ENCODE measurements around the gene ACTL7A. TPM values are rescaled to one million over a fixed set of nuclear protein-coding genes. Genes with fewer than 3 reads are reported as not detected.

The ACTL7A gene, protein sequence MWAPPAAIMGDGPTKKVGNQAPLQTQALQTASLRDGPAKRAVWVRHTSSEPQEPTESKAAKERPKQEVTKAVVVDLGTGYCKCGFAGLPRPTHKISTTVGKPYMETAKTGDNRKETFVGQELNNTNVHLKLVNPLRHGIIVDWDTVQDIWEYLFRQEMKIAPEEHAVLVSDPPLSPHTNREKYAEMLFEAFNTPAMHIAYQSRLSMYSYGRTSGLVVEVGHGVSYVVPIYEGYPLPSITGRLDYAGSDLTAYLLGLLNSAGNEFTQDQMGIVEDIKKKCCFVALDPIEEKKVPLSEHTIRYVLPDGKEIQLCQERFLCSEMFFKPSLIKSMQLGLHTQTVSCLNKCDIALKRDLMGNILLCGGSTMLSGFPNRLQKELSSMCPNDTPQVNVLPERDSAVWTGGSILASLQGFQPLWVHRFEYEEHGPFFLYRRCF
- total RNA-seq (not detected), polyA plus RNA-seq (under 1 TPM in 1 of 2 donors, not detected in 1; 0.10 TPM)

DNA sequence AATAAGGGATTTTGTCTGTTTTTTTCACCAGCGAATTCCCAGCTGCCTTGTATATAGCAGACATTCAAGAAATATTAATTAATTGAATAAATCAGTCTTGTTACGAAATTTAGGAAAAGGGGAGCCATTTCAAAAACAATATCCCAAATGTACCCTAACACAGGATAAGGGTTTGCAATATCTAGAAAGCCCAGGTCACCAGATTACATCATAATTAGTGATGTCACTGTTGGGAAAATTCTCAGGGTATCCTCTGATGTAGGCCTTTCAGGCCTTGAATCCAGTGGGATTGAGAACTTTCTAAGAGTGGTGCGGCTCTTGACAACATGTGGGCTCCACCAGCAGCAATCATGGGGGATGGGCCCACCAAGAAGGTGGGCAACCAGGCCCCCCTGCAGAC, at the start of gene ACTL7A:
Gene ACTL7A (plus strand): TSS at position 270 of the 400 bp plus-strand sequence. CDS start 57 bp downstream, at position 327.
- Histone ChIP-seq H3K9ac (ENCODE audit: low read depth in 1 of 2, low read length in 2 of 2) (no peak within 1 kb of the TSS), H3K27me3 (ENCODE audit: control insufficient read depth in 4 of 4, insufficient read depth in 4 of 4, low read length in 3 of 4) (no peaks in the 10 kb centered on the region), H3K36me3 (ENCODE audit: control insufficient read depth in 4 of 4, insufficient read depth in 3 of 4, low read depth in 1 of 4, low read length in 3 of 4) (no peaks in the 10 kb centered on the region), H3K9me3 (ENCODE audit: control insufficient read depth in 4 of 4, low read length in 3 of 4) (no peaks in the 10 kb centered on the region), H3K27ac (ENCODE audit: low read depth in 1 of 2, low read length in 2 of 2) (no peak within 1 kb of the TSS), H3K4me1 (ENCODE audit: control insufficient read depth in 4 of 4, insufficient read depth in 4 of 4, low read length in 3 of 4) (no peaks in the 10 kb centered on the region), H3K4me3 (ENCODE audit: low read depth in 1 of 3, low read length in 3 of 3) (no peak within 1 kb of the TSS)
- no peak for TF ChIP-seq FOXA1 (IDR thresholded peaks at IDR 0.05)
- TF ChIP-seq, protein P1, sequence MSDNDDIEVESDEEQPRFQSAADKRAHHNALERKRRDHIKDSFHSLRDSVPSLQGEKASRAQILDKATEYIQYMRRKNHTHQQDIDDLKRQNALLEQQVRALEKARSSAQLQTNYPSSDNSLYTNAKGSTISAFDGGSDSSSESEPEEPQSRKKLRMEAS (IDR thresholded peaks at IDR 0.05), result no peak
- DNase-seq (ENCODE audit: low spot score), result no peak
- WGBS, result 97% methylated on average over 3 of the region's 3 CpGs

DNA sequence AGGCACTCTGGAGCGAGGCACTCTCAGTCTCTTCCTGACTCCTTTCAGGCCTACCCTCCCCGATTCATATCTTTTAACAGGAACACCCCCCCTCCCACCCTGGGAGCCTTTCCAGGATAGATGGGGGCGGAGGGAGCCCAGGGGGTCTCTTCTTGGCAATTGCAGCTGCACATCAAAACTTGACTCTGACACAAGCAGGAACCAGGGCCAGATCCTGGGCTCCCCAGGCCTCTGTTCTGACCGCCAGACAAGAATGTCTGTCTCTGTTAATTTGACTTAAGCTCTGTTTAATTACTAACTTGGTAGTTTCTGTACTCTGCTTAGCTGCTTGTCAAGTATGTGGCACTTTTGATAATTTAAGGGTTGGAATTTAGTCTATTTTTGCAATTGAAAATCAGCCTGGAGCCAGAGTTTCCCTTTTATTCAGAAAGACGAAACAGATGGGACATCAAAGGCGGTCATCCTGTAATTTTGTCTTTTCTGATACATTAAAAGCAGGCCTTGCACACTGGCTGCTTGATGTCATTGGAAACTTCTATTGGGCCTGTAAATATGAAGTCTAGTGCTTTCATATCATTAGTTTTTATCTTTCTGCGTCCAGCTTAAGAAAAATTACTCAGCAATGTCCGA, 49.6 kb upstream of the ACTL7A start:
- no peaks in the 10 kb centered on the region for H3K27me3 ChIP-seq (ENCODE audit: control insufficient read depth in 4 of 4, insufficient read depth in 4 of 4, low read length in 3 of 4)
- WGBS, result 88% methylated on average over 8 of the region's 8 CpGs

More for the DNA sequence above, 49.6 kb upstream of the ACTL7A start:
- no peak overlapping the region for H3K9ac ChIP-seq (ENCODE audit: low read depth in 1 of 2, low read length in 2 of 2)
- no peak for TF ChIP-seq NR2F2 (IDR thresholded peaks at IDR 0.05)
- TF ChIP-seq, protein P2, sequence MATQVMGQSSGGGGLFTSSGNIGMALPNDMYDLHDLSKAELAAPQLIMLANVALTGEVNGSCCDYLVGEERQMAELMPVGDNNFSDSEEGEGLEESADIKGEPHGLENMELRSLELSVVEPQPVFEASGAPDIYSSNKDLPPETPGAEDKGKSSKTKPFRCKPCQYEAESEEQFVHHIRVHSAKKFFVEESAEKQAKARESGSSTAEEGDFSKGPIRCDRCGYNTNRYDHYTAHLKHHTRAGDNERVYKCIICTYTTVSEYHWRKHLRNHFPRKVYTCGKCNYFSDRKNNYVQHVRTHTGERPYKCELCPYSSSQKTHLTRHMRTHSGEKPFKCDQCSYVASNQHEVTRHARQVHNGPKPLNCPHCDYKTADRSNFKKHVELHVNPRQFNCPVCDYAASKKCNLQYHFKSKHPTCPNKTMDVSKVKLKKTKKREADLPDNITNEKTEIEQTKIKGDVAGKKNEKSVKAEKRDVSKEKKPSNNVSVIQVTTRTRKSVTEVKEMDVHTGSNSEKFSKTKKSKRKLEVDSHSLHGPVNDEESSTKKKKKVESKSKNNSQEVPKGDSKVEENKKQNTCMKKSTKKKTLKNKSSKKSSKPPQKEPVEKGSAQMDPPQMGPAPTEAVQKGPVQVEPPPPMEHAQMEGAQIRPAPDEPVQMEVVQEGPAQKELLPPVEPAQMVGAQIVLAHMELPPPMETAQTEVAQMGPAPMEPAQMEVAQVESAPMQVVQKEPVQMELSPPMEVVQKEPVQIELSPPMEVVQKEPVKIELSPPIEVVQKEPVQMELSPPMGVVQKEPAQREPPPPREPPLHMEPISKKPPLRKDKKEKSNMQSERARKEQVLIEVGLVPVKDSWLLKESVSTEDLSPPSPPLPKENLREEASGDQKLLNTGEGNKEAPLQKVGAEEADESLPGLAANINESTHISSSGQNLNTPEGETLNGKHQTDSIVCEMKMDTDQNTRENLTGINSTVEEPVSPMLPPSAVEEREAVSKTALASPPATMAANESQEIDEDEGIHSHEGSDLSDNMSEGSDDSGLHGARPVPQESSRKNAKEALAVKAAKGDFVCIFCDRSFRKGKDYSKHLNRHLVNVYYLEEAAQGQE (IDR thresholded peaks at IDR 0.05), result no peak
- TF ChIP-seq JUND (IDR thresholded peaks at IDR 0.05), result no peak
- no peak for TF ChIP-seq SP1 (IDR thresholded peaks at IDR 0.05)
- no peak for TF ChIP-seq HNF4A (conservative IDR thresholded peaks at IDR 0.05)
- TF ChIP-seq, protein P3, sequence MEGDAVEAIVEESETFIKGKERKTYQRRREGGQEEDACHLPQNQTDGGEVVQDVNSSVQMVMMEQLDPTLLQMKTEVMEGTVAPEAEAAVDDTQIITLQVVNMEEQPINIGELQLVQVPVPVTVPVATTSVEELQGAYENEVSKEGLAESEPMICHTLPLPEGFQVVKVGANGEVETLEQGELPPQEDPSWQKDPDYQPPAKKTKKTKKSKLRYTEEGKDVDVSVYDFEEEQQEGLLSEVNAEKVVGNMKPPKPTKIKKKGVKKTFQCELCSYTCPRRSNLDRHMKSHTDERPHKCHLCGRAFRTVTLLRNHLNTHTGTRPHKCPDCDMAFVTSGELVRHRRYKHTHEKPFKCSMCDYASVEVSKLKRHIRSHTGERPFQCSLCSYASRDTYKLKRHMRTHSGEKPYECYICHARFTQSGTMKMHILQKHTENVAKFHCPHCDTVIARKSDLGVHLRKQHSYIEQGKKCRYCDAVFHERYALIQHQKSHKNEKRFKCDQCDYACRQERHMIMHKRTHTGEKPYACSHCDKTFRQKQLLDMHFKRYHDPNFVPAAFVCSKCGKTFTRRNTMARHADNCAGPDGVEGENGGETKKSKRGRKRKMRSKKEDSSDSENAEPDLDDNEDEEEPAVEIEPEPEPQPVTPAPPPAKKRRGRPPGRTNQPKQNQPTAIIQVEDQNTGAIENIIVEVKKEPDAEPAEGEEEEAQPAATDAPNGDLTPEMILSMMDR (IDR thresholded peaks at IDR 0.05; ENCODE audit: low read depth, low read length, missing input control), result no peak
- no peak for TF ChIP-seq FOXA2 (IDR thresholded peaks at IDR 0.05)
- TF ChIP-seq, protein P4, sequence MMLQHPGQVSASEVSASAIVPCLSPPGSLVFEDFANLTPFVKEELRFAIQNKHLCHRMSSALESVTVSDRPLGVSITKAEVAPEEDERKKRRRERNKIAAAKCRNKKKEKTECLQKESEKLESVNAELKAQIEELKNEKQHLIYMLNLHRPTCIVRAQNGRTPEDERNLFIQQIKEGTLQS (IDR thresholded peaks at IDR 0.05), result no peak
- TF ChIP-seq TAF1 (conservative IDR thresholded peaks at IDR 0.05), result no peak
- no peak for TF ChIP-seq RAD21 (IDR thresholded peaks at IDR 0.05)
- TF ChIP-seq HNF4G (IDR thresholded peaks at IDR 0.05), result no peak
- TF ChIP-seq FOXA1 (IDR thresholded peaks at IDR 0.05), result no peak
- no peak for TF ChIP-seq RXRA (IDR thresholded peaks at IDR 0.05)
- TF ChIP-seq, protein P1 (IDR thresholded peaks at IDR 0.05), result no peak
- TF ChIP-seq YY1 (IDR thresholded peaks at IDR 0.05), result no peak
- TF ChIP-seq, protein P5, sequence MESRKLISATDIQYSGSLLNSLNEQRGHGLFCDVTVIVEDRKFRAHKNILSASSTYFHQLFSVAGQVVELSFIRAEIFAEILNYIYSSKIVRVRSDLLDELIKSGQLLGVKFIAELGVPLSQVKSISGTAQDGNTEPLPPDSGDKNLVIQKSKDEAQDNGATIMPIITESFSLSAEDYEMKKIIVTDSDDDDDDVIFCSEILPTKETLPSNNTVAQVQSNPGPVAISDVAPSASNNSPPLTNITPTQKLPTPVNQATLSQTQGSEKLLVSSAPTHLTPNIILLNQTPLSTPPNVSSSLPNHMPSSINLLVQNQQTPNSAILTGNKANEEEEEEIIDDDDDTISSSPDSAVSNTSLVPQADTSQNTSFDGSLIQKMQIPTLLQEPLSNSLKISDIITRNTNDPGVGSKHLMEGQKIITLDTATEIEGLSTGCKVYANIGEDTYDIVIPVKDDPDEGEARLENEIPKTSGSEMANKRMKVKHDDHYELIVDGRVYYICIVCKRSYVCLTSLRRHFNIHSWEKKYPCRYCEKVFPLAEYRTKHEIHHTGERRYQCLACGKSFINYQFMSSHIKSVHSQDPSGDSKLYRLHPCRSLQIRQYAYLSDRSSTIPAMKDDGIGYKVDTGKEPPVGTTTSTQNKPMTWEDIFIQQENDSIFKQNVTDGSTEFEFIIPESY (IDR thresholded peaks at IDR 0.05), result no peak
- DNase-seq (ENCODE audit: low spot score), result no peak
- H3K9me3 ChIP-seq (ENCODE audit: control insufficient read depth in 4 of 4, low read length in 3 of 4), result no peaks in the 10 kb centered on the region
- no peak overlapping the region for H3K4me3 ChIP-seq (ENCODE audit: low read depth in 1 of 3, low read length in 3 of 3)
- no peaks in the 10 kb centered on the region for H3K36me3 ChIP-seq (ENCODE audit: control insufficient read depth in 4 of 4, insufficient read depth in 3 of 4, low read depth in 1 of 4, low read length in 3 of 4)
- no peak overlapping the region for H3K27ac ChIP-seq (ENCODE audit: low read depth in 1 of 2, low read length in 2 of 2)
- no peaks in the 10 kb centered on the region for H3K4me1 ChIP-seq (ENCODE audit: control insufficient read depth in 4 of 4, insufficient read depth in 4 of 4, low read length in 3 of 4)
